SK-N-SH treated with all-trans-retinoic acid at 6 μM for 48 hours (cell line): ENCODE data around the gene AP1G1.

ENCODE experiments used
- ATAC-seq: fragments of 200-7000 bp; cut with Tn5 transposase; 3 replicates; pipeline ENCODE4 v1.9.1; 2020; ENCODE audit warnings: mild to moderate bottlenecking, moderate library complexity
- ARNTL ChIP-seq: fragments of 450-650 bp; formaldehyde crosslinking; IDR thresholded peaks from 2 replicates; pipeline ENCODE4 v1.5.0; 2020; ENCODE audit warnings: low read depth, mild to moderate bottlenecking, moderate library complexity, borderline replicate concordance
- CSDC2 ChIP-seq: fragments of 250-450 bp; sonication (Bioruptor Pico); IDR thresholded peaks from 2 replicates; pipeline ENCODE4 v1.5.0; 2020; ENCODE audit warnings: mild to moderate bottlenecking, moderate library complexity
- ESRRG ChIP-seq: fragments of 250-450 bp; sonication (Bioruptor Pico); IDR thresholded peaks from 2 replicates; pipeline ENCODE4 v1.6.1; 2021; ENCODE audit warnings: mild to moderate bottlenecking
- GLIS3 ChIP-seq: fragments of 250-450 bp; sonication (Bioruptor Pico); IDR thresholded peaks from 2 replicates; pipeline ENCODE4 v1.5.0; 2020; ENCODE audit warnings: mild to moderate bottlenecking, moderate library complexity
- OSR1 ChIP-seq: fragments of 250-450 bp; sonication (Bioruptor Pico); IDR thresholded peaks from 2 replicates; pipeline ENCODE4 v1.8.0; 2022; ENCODE audit warnings: moderate library complexity, mild to moderate bottlenecking, inconsistent platforms
- PATZ1 ChIP-seq: fragments of 250-450 bp; sonication (Bioruptor Pico); IDR thresholded peaks from 2 replicates; pipeline ENCODE4 v1.8.0; 2020; ENCODE audit warnings: mild to moderate bottlenecking, moderate library complexity, borderline replicate concordance
- PPARA ChIP-seq: fragments of 250-450 bp; sonication (Bioruptor Pico); IDR thresholded peaks from 2 replicates; pipeline ENCODE4 v1.5.0; 2020; ENCODE audit warnings: mild to moderate bottlenecking, borderline replicate concordance
- RARB ChIP-seq: fragments of 250-450 bp; sonication (Bioruptor Pico); IDR thresholded peaks from 2 replicates; pipeline ENCODE4 v1.8.0; 2021; ENCODE audit warnings: mild to moderate bottlenecking, moderate library complexity
- SNAI2 ChIP-seq: fragments of 250-450 bp; sonication (Bioruptor Pico); IDR thresholded peaks from 2 replicates; pipeline ENCODE4 v1.5.0; 2020; ENCODE audit warnings: mild to moderate bottlenecking, moderate library complexity
- TCF4 ChIP-seq: fragments of 250-450 bp; sonication (Bioruptor Pico); IDR thresholded peaks from 2 replicates; pipeline ENCODE4 v1.8.0; 2021; ENCODE audit warnings: mild to moderate bottlenecking, moderate library complexity, borderline replicate concordance
- TOX ChIP-seq: fragments of 250-450 bp; sonication (Bioruptor Pico); IDR thresholded peaks from 2 replicates; pipeline ENCODE4 v1.8.0; 2021; ENCODE audit warnings: mild to moderate bottlenecking, moderate library complexity, borderline replicate concordance
- ZC3H10 ChIP-seq: fragments of 250-450 bp; sonication (Bioruptor Pico); IDR thresholded peaks from 2 replicates; pipeline ENCODE4 v1.5.1; 2021; ENCODE audit warnings: mild to moderate bottlenecking, moderate library complexity
- ZFP3 ChIP-seq: fragments of 250-450 bp; sonication (Bioruptor Pico); IDR thresholded peaks from 2 replicates; pipeline ENCODE4 v1.5.0; 2020; ENCODE audit warnings: mild to moderate bottlenecking, moderate library complexity
- ZFP30 ChIP-seq: fragments of 450-650 bp; formaldehyde crosslinking; IDR thresholded peaks from 2 replicates; pipeline ENCODE4 v1.5.0; 2022; ENCODE audit warnings: mild to moderate bottlenecking, moderate library complexity
- ZNF565 ChIP-seq: fragments of 450-650 bp; formaldehyde crosslinking; conservative IDR thresholded peaks from 2 replicates; pipeline ENCODE4 v1.5.0; 2020; ENCODE audit warnings: low read depth, mild to moderate bottlenecking, moderate library complexity
- ZNF70 ChIP-seq: fragments of 450-650 bp; formaldehyde crosslinking; IDR thresholded peaks from 2 replicates; pipeline ENCODE4 v1.5.0; 2020; ENCODE audit warnings: mild to moderate bottlenecking, moderate library complexity
- ZNF8 ChIP-seq: fragments of 450-650 bp; formaldehyde crosslinking; IDR thresholded peaks from 2 replicates; pipeline ENCODE4 v1.5.0; 2020; ENCODE audit warnings: mild to moderate bottlenecking, moderate library complexity
- TF ChIP-seq, protein P1 (sequence below): fragments of 250-450 bp; sonication (Bioruptor Pico); IDR thresholded peaks from 2 replicates; pipeline ENCODE4 v1.5.1; 2021; ENCODE audit warnings: mild to moderate bottlenecking, moderate library complexity
- TF ChIP-seq, protein P2 (sequence below): fragments of 250-450 bp; sonication (Bioruptor Pico); IDR thresholded peaks from 2 replicates; pipeline ENCODE4 v1.8.0; 2021; ENCODE audit warnings: low read depth, mild to moderate bottlenecking, moderate library complexity, borderline replicate concordance

Gene AP1G1

DNA sequence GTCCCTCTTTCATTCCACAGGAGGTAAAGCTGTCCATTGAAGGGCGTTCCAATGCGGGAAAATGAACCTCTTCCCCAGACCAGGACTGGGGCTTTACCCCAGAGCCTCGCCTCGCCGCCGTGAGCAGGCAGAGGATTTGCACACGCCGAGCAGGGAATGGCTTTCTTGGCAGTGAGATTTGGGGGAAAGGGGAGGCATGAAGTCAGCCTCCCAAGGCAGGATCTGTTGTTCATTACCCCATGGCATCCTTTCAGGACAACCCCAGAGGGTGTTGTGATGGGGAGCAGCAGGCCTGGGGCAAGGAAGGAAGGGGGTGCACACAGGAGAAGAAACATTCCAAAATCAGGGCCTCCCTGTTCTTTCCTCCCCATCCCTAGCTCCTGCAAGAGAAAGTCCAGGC is 43.1 kb upstream of the AP1G1 start (continued):
- TF ChIP-seq, protein P1, sequence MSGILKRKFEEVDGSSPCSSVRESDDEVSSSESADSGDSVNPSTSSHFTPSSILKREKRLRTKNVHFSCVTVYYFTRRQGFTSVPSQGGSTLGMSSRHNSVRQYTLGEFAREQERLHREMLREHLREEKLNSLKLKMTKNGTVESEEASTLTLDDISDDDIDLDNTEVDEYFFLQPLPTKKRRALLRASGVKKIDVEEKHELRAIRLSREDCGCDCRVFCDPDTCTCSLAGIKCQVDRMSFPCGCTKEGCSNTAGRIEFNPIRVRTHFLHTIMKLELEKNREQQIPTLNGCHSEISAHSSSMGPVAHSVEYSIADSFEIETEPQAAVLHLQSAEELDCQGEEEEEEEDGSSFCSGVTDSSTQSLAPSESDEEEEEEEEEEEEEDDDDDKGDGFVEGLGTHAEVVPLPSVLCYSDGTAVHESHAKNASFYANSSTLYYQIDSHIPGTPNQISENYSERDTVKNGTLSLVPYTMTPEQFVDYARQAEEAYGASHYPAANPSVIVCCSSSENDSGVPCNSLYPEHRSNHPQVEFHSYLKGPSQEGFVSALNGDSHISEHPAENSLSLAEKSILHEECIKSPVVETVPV (CRISPR knock-in tag), result no peak
- TF ChIP-seq, protein P2, sequence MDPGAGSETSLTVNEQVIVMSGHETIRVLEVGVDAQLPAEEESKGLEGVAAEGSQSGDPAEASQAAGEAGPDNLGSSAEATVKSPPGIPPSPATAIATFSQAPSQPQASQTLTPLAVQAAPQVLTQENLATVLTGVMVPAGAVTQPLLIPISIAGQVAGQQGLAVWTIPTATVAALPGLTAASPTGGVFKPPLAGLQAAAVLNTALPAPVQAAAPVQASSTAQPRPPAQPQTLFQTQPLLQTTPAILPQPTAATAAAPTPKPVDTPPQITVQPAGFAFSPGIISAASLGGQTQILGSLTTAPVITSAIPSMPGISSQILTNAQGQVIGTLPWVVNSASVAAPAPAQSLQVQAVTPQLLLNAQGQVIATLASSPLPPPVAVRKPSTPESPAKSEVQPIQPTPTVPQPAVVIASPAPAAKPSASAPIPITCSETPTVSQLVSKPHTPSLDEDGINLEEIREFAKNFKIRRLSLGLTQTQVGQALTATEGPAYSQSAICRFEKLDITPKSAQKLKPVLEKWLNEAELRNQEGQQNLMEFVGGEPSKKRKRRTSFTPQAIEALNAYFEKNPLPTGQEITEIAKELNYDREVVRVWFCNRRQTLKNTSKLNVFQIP, result no peak
- TF ChIP-seq ZFP3, result no peak
- no peak for TF ChIP-seq CSDC2 (CRISPR knock-in tag)

- no peak for TF ChIP-seq ZFP30 (CRISPR knock-in tag)
- TF ChIP-seq, protein P2, result no peak
- TF ChIP-seq SNAI2 (CRISPR knock-in tag), result no peak
- TF ChIP-seq ZC3H10, result no peak
- TF ChIP-seq TCF4, result no peak
- ATAC-seq, result no peak
Measured at GRCh38 chr16:71848622-71849021, 40.0 kb upstream of the AP1G1 start.

GRCh38 chr16:71847096-71847495 is 38.5 kb upstream of the AP1G1 start:
- ATAC-seq, result no peak
- TF ChIP-seq RARB (CRISPR knock-in tag) (no peak), ZNF565 (CRISPR knock-in tag) (no peak), ESRRG (CRISPR knock-in tag) (no peak), ZNF8 (CRISPR knock-in tag) (no peak), SNAI2 (CRISPR knock-in tag) (no peak), GLIS3 (no peak), PATZ1 (CRISPR knock-in tag) (no peak), ARNTL (CRISPR knock-in tag) (no peak), TOX (CRISPR knock-in tag) (no peak), ZC3H10 (no peak), CSDC2 (CRISPR knock-in tag) (no peak)
- TF ChIP-seq, protein P2, result no peak

- TF ChIP-seq, protein P2, result no peak
- TF ChIP-seq PATZ1 (CRISPR knock-in tag) (no peak), ZNF70 (CRISPR knock-in tag) (no peak), CSDC2 (CRISPR knock-in tag) (no peak), PPARA (no peak), SNAI2 (CRISPR knock-in tag) (no peak), OSR1 (CRISPR knock-in tag) (no peak), TOX (CRISPR knock-in tag) (no peak), ZNF565 (CRISPR knock-in tag) (no peak)
Measured at GRCh38 chr16:71846431-71846830, 37.8 kb upstream of the AP1G1 start.

More at GRCh38 chr16:71846431-71846830, 37.8 kb upstream of the AP1G1 start:
- ATAC-seq, result peak; percentile 38
